Astrocyte of the cerebellum (primary cell): ENCODE data around the gene MAT1A.
"Not testable (repeated sequence)": the region's sequence is repeated elsewhere in the genome, so short reads cannot be mapped to it uniquely, and the experiment has no call there.

ENCODE experiments used
- DNase-seq: peaks from one replicate; pipeline ENCODE4 v3.0.0-alpha.2; 2011; ENCODE audit warnings: low read depth
- H3K4me3 ChIP-seq: 2 replicates; pipeline ENCODE4 v1.5.1; 2011; ENCODE audit warnings: mild to moderate bottlenecking, low read depth, low read length, moderate library complexity
- in situ Hi-C: cut with HindIII; loops from 2 replicates; pipeline ENCODE4 v1.10.0; 2017; ENCODE audit warnings: low sequenced_read_pairs

The MAT1A gene

GRCh38 chr10:80244371-80244770, 45.1 kb downstream of the MAT1A start:
- DNase-seq, in situ Hi-C loops, H3K4me3 ChIP-seq: not testable (repeated sequence)

DNA sequence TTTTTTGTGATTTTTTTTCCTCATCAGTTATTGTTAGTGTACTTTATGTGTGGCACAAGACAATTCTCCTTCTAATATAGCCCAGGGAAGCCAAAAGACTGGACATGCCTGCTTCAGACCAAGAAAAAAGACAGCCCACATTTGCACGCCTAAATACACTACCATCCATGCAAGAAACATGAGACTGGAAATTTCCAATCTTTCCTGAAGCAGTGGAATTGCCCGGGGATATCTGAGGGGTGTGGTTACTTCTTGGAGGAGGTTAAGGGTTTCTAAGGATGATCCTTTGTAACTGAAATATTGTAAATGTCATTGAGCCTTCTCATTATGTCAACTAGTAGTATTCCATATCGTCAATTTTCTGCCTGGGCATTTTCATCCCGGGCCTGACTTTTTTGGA, 47.1 kb downstream of the MAT1A start:
- DNase-seq, in situ Hi-C loops, H3K4me3 ChIP-seq: not testable (repeated sequence)

- H3K4me3 ChIP-seq, in situ Hi-C loops, DNase-seq: not testable (repeated sequence)
These were observed 53.0 kb downstream of the MAT1A start for GRCh38 chr10:80236457-80236856.

GRCh38 chr10:80234331-80235235, 54.9 kb downstream of the MAT1A start:
- DNase-seq, H3K4me3 ChIP-seq, in situ Hi-C loops: not testable (repeated sequence)

- in situ Hi-C loops, H3K4me3 ChIP-seq, DNase-seq: not testable (repeated sequence)
These were observed 55.6 kb downstream of the MAT1A start for GRCh38 chr10:80233871-80234270.

DNA sequence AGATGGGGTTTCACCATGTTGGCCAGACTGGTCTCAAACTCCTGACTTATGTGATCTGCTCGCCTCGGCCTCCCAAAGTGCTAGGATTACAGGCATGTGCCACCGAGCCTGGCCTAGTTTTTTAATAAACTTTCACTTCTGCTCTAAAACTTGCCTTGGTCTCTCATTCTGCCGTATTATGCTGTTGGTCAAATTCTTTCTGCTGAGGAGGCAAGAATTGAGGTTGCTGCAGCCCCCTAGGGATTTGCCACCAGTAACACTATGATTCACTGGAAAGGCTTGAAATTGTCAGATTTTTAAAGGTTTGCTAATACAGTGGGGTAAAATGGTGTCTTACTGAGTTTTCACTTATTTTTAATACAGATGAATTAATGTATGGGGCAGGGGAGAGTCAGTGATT, 62.7 kb downstream of the MAT1A start:
- in situ Hi-C loops, H3K4me3 ChIP-seq, DNase-seq: not testable (repeated sequence)

DNA sequence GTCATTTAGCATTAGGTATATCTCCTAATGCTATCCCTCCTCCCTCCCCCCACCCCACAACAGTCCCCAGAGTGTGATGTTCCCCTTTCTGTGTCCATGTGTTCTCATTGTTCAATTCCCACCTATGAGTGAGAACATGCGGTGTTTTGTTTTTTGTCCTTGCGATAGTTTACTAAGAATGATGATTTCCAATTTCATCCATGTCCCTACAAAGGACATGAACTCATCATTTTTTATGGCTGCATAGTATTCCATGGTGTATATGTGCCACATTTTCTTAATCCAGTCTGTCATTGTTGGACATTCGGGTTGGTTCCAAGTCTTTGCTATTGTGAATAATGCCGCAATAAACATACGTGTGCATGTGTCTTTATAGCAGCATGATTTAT, 66.4 kb downstream of the MAT1A start:
- DNase-seq, in situ Hi-C loops, H3K4me3 ChIP-seq: not testable (repeated sequence)
